Cerebellar nuclear complex (tissue), 1 donor: ENCODE results near the gene NLRC4.
"Not testable (repeated sequence)": the region's sequence is repeated elsewhere in the genome, so short reads cannot be mapped to it uniquely, and the experiment has no call there.

Experiments used
- DNase-seq, 2 experiments: peaks; one replicate each; lab custom pipeline; 2025; lab: John Stamatoyannopoulos, UW

Gene NLRC4, protein sequence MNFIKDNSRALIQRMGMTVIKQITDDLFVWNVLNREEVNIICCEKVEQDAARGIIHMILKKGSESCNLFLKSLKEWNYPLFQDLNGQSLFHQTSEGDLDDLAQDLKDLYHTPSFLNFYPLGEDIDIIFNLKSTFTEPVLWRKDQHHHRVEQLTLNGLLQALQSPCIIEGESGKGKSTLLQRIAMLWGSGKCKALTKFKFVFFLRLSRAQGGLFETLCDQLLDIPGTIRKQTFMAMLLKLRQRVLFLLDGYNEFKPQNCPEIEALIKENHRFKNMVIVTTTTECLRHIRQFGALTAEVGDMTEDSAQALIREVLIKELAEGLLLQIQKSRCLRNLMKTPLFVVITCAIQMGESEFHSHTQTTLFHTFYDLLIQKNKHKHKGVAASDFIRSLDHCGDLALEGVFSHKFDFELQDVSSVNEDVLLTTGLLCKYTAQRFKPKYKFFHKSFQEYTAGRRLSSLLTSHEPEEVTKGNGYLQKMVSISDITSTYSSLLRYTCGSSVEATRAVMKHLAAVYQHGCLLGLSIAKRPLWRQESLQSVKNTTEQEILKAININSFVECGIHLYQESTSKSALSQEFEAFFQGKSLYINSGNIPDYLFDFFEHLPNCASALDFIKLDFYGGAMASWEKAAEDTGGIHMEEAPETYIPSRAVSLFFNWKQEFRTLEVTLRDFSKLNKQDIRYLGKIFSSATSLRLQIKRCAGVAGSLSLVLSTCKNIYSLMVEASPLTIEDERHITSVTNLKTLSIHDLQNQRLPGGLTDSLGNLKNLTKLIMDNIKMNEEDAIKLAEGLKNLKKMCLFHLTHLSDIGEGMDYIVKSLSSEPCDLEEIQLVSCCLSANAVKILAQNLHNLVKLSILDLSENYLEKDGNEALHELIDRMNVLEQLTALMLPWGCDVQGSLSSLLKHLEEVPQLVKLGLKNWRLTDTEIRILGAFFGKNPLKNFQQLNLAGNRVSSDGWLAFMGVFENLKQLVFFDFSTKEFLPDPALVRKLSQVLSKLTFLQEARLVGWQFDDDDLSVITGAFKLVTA

GRCh38 chr2:32264422-32265105, at the start of gene NLRC4:
Gene NLRC4, minus strand, starts transcription at chr2:32264886. Its CDS starts 8,111 bp downstream, at chr2:32256775.
- no peak for DNase-seq

DNA sequence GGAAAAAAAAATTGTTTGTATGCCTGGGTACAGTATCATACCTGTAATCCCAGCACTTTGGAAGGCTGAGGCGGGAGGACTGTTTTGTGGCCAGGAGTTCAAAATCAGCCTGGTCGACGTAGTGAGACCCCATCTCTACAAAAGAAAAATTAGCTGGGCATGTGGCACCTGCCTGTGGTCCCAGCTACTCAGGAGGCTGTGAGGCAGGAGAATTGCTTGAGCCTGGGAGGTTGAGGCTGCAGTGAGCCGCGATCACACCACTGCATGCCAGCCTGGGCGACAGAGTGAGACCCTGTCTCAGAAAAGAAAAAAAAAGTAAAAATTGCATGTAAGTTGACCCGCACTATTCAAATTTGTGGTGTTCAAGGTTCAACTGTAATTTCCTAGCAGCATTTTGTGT, 45.9 kb upstream of the NLRC4 start:
- DNase-seq: no peak

GRCh38 chr2:32293966-32294562, 29.4 kb upstream of the NLRC4 start:
- DNase-seq: not testable (repeated sequence)

DNA sequence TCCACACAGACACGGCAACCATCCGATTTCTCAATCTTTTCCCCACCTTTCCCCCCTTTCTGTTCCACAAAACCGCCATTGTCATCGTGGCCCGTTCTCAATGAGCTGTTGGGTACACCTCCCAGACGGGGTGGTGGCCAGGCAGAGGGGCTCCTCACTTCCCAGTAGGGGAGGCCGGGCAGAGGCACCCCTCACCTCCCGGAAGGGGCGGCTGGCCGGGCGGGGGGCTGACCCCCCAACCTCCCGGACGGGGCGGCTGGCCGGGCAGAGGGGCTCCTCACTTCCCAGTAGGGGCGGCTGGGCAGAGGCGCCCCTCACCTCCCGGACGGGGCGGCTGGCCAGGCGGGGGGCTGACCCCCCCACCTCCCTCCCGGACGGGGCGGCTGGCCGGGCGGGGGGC, 28.8 kb upstream of the NLRC4 start:
- DNase-seq: not testable (repeated sequence)

DNA sequence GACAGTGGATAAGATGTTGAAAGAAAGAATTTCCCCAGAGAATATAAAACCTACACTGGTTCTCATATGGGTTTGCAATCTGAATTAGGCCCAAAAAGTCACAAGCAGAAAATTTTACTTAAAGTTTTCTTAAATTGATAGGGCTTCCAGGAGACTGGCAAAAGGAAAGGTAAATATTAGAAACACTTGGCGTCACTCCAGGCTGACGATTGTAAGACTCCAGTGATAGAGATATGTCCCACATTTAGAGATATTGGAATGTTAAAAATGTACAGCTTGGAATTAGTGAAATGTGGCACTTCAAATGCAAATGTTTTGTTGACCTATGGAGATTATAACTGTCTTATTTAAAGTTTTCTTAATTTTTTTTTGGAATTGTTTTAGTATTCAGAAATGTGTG, 27.1 kb upstream of the NLRC4 start:
- no peak for DNase-seq

GRCh38 chr2:32290000-32290339, 25.3 kb upstream of the NLRC4 start:
- no peak for DNase-seq

DNA sequence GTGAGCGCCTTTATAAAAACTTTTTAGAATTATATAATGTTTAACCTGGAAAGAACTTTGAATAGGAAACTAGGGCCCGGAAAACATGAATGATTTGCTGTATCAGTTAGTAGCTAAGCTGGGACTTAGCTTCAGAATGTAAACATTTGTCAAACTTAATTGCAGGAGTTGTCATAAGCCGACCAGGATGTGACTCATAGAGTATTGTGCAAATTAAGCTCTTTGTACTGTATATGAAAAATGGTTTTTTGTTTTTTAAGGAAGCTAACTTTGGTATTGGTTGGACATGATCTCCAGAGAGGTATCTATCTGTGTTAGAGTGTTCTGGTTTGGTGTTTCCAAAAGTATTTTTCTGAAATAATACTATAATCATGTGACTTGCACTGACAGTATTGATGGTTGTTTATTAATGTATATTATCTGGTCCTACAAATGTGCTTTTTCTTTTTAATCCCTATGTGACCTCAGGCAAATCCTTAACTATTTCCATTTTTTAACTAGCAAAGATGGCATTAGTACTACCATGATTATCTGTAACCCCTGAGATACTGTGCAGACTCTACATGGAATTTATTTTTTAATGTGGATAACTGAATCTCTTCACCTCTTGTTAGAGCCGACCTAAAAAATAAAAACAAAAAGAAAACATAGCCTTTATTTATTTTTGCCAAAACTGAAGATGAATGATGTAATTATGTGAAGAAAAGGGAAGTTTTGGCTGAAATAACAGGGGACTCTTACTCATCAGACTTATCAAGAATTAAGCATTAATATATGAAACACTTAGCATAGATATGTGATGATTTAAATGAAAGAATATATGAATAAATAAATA, 24.7 kb upstream of the NLRC4 start:
- DNase-seq: no peak

DNA sequence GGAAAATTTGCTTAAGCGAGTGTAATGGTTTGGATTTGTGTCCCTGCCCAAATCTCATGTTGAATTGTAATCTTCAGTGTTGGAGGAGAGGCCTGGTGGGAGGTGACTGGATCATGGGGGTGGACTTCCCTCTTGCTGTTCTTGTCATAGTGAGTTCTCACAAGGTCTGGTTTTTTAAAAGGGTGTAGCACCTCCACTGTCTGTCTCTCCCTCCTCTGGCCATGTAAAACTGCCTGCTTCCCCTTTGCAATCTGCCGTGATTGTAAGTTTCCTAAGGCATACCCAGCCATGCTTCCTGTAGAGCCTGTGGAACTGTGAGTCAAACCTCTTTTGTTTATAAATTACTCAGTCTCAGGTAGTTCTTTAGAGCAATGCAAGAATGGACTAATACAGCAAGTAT, 19.6 kb upstream of the NLRC4 start:
- no peak for DNase-seq

- no peak for DNase-seq
These were observed 13.8 kb upstream of the NLRC4 start for GRCh38 chr2:32278478-32278853.

GRCh38 chr2:32277674-32278477, 13.2 kb upstream of the NLRC4 start, which contains the start of gene YIPF4:
Gene YIPF4, plus strand, starts transcription at chr2:32277904. Its CDS starts 252 bp downstream, at chr2:32278156.
- peak in 1 of 2 experiments; percentile 79 for DNase-seq

GRCh38 chr2:32277363-32277673, 12.6 kb upstream of the NLRC4 start:
- DNase-seq: no peak

DNA sequence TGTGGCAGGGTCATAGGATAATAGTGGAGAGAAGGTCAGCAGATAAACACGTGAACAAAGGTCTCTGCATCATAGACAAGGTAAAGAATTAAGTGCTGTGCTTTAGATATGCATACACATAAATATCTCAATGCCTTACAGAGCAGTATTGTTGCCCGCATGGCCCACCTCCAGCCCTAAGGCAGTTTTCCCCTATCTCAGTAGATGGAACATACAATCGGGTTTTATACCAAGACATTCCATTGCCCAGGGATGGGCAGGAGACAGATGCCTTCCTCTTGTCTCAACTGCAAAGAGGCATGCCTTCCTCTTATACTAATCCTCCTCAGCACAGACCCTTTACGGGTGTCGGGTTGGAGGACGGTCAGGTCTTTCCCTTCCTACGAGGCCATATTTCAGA, 11.1 kb upstream of the NLRC4 start:
- DNase-seq: not testable (repeated sequence)

DNA sequence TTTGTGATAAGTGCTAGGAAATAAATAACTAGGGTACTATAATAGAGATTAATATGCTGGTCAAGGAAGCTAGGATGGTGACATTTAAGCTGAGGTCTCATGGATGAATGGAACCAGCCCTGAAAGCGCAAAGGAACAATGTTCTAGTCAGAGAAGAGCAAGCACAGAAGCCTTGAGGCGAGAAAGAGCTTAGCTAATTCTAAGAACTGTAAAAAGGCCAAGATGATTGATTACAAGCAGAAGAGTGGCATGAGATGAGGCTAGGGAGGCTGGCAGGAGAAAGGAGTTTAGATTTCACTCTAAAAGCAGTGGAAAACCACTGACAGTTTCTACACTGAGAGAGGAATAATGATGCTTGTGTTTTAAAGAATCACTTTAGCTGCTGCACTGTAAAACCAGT, 9.6 kb upstream of the NLRC4 start:
- no peak for DNase-seq

GRCh38 chr2:32272279-32272678, 7.6 kb upstream of the NLRC4 start:
- no peak for DNase-seq

DNA sequence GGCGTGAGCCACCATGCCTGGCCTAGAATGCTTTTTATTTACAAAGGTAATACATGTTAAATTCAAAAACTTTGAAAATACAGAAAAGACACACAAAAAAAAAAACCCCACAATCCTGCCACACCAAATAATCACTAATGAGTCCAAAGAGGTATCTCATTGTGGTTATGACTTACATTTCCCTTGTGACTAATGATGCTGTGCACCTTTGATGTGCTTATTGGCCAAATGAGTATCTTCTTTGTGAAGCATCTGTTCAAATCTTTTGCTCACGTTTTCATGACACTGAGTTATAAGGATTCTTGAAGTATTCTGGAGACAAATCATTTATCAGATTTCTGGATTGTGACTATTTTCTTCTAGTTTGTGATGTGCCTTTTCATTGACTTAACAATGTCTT, 6.4 kb upstream of the NLRC4 start:
- no peak for DNase-seq

GRCh38 chr2:32262105-32262504, 2.6 kb downstream of the NLRC4 start:
- DNase-seq: no peak

DNA sequence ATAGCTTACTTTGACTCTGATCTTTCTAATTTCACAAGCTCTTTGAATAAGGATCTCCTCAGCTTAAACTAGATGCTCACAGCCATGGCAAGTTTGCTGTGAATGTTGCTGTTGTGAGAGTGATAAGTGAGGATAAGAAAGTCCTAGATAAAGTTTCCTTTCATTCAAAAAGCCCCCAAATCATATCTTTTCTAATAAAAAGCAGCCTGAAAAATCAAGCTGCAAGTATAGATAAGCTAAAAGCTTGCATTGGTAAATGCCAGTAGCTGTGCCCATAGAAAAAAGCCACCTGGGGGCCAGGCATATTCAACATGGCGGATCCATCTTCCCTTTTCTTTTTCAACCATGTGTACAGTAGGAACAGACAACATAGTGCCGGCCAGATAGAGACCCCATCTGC, 4.3 kb downstream of the NLRC4 start:
- DNase-seq: no peak

GRCh38 chr2:32258242-32258641, 6.4 kb downstream of the NLRC4 start:
- DNase-seq: no peak

DNA sequence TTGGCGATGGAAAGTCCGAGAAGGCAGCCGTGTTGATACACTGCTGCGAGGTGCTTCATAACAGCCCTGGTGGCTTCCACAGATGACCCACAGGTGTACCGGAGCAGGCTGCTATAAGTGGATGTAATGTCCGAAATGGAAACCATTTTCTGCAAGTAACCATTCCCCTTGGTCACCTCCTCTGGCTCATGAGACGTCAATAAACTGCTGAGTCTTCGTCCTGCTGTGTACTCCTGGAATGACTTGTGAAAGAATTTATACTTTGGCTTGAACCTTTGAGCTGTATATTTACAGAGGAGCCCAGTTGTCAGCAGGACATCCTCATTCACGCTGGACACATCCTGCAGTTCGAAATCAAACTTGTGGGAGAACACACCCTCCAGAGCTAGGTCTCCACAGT, 14.4 kb downstream of the NLRC4 start:
- DNase-seq: no peak

DNA sequence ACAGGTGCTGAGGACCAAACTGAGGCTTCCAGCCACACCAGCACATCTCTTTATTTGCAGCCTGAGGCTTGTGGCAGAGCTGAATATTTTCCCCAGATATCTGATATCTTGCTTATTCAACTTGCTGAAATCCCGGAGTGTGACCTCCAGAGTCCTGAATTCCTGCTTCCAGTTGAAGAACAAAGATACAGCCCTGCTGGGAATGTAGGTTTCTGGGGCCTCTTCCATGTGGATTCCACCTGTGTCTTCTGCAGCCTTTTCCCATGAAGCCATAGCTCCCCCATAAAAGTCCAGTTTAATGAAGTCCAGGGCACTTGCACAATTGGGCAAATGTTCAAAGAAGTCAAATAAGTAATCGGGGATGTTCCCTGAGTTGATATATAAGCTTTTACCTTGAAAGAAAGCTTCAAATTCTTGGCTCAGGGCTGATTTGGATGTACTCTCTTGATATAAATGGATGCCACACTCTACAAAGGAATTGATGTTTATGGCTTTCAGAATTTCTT, 14.9 kb downstream of the NLRC4 start:
- DNase-seq: no peak
